ENCODE measurements around the gene IL31.

Gene IL31

GRCh38 chr12:122150127-122150681 is 23.8 kb downstream of the IL31 start:
- no peak for DNase-seq

GRCh38 chr12:122148657-122149056 is 25.4 kb downstream of the IL31 start:
- DNase-seq, result no peak

- DNase-seq, result no peak
Observed at GRCh38 chr12:122147514-122148290, 26.3 kb downstream of the IL31 start.

- DNase-seq, result no peak
Observed at GRCh38 chr12:122145505-122146330, 28.3 kb downstream of the IL31 start.

GRCh38 chr12:122144885-122145284 is 29.1 kb downstream of the IL31 start:
- no peak for DNase-seq

- no peak for DNase-seq
Observed at GRCh38 chr12:122142857-122143256, 31.2 kb downstream of the IL31 start.

- DNase-seq, result no peak
Observed at GRCh38 chr12:122141911-122142725, 31.9 kb downstream of the IL31 start.

GRCh38 chr12:122140467-122141257 is 33.4 kb downstream of the IL31 start:
- DNase-seq, result no peak

- DNase-seq, result no peak
Observed at GRCh38 chr12:122139941-122140340, 34.1 kb downstream of the IL31 start.

- DNase-seq, result no peak
Observed at GRCh38 chr12:122139266-122139665, 34.8 kb downstream of the IL31 start.

GRCh38 chr12:122138616-122139015 is 35.4 kb downstream of the IL31 start:
- DNase-seq, result no peak

- DNase-seq, result no peak
Observed at GRCh38 chr12:122138181-122138580, 35.8 kb downstream of the IL31 start.

GRCh38 chr12:122137681-122138080 is 36.3 kb downstream of the IL31 start:
- DNase-seq, result peak; percentile 13

GRCh38 chr12:122137229-122137628 is 36.8 kb downstream of the IL31 start:
- no peak for DNase-seq

GRCh38 chr12:122135437-122136031 is 38.5 kb downstream of the IL31 start:
- no peak for DNase-seq

- DNase-seq, result no peak
Observed at GRCh38 chr12:122133192-122133950, 40.6 kb downstream of the IL31 start.

GRCh38 chr12:122130150-122130549 is 43.9 kb downstream of the IL31 start:
- DNase-seq, result no peak

- DNase-seq, result no peak
Observed at GRCh38 chr12:122129131-122129530, 44.9 kb downstream of the IL31 start.

GRCh38 chr12:122128481-122128880 is 45.5 kb downstream of the IL31 start:
- DNase-seq, result no peak

GRCh38 chr12:122127839-122128238 is 46.2 kb downstream of the IL31 start:
- DNase-seq, result no peak

All from NCI-H1105 treated with DMSO at 0.1 percent for 48 hours (cell line).